HepG2 (cell line): Measurements from ENCODE around the gene ZNRF3. TPM values are rescaled to one million over a fixed set of nuclear protein-coding genes. Genes with fewer than 3 reads are reported as not detected.

Experiments used
- ELF3 ChIP-seq: IDR thresholded peaks from 2 replicates; pipeline ENCODE4 v1.6.1; 2016; ENCODE audit warnings: missing genetic modification reagents, missing compliant biosample characterization
- IRF2 ChIP-seq: IDR thresholded peaks from 2 replicates; pipeline ENCODE4 v1.6.1; 2018; ENCODE audit warnings: missing genetic modification reagents, missing compliant biosample characterization
- IRX3 ChIP-seq: sonication (generic); formaldehyde crosslinking; IDR thresholded peaks from 2 replicates; pipeline ENCODE4 v1.8.1; 2023; ENCODE audit warnings: mild to moderate bottlenecking, low read depth, missing genetic modification reagents, borderline replicate concordance
- JUN ChIP-seq: sonication (generic); formaldehyde crosslinking; IDR thresholded peaks from 2 replicates; pipeline ENCODE4 v1.4.0; 2020; ENCODE audit warnings: mild to moderate bottlenecking, missing genetic modification reagents
- JUND ChIP-seq: sonication (generic); formaldehyde crosslinking; IDR thresholded peaks from 2 replicates; pipeline ENCODE4 v1.8.0; 2022; ENCODE audit warnings: mild to moderate bottlenecking, missing genetic modification reagents
- KMT2A ChIP-seq: sonication (generic); formaldehyde crosslinking; IDR thresholded peaks from 2 replicates; pipeline ENCODE4 v1.4.0; 2020; ENCODE audit warnings: missing genetic modification reagents
- MXI1 ChIP-seq: IDR thresholded peaks from 3 replicates; pipeline ENCODE4 v1.6.1; 2012; ENCODE audit warnings: low read depth, low read length, inconsistent platforms, borderline replicate concordance
- NCOA5 ChIP-seq: sonication (generic); formaldehyde crosslinking; IDR thresholded peaks from 2 replicates; pipeline ENCODE4 v1.4.0; 2020; ENCODE audit warnings: missing genetic modification reagents
- NRL ChIP-seq: sonication (generic); formaldehyde crosslinking; IDR thresholded peaks from 2 replicates; pipeline ENCODE4 v1.5.0; 2020; ENCODE audit warnings: missing genetic modification reagents, mild to moderate bottlenecking, moderate library complexity, borderline replicate concordance
- PAXIP1 ChIP-seq: sonication (generic); formaldehyde crosslinking; conservative IDR thresholded peaks from 2 replicates; pipeline ENCODE4 v1.4.0; 2020; ENCODE audit warnings: mild to moderate bottlenecking, missing genetic modification reagents, moderate library complexity
- RARA ChIP-seq: IDR thresholded peaks from 2 replicates; pipeline ENCODE4 v1.6.1; 2016; ENCODE audit warnings: missing genetic modification reagents, missing compliant biosample characterization
- TBX2 ChIP-seq: sonication (generic); formaldehyde crosslinking; IDR thresholded peaks from 2 replicates; pipeline ENCODE4 v1.5.0; 2020; ENCODE audit warnings: missing genetic modification reagents, mild to moderate bottlenecking, borderline replicate concordance
- TRAFD1 ChIP-seq: sonication (generic); formaldehyde crosslinking; IDR thresholded peaks from 2 replicates; pipeline ENCODE4 v1.5.1; 2020; ENCODE audit warnings: missing genetic modification reagents, mild to moderate bottlenecking, borderline replicate concordance
- ZNF30 ChIP-seq: sonication (generic); formaldehyde crosslinking; IDR thresholded peaks from 2 replicates; pipeline ENCODE4 v1.5.0; 2020; ENCODE audit warnings: mild to moderate bottlenecking, missing genetic modification reagents
- ZNF589 ChIP-seq: sonication (generic); formaldehyde crosslinking; conservative IDR thresholded peaks from 2 replicates; pipeline ENCODE4 v1.8.0; 2022; ENCODE audit warnings: mild to moderate bottlenecking, moderate library complexity, missing genetic modification reagents
- polyA plus RNA-seq, 8 experiments: library from polyadenylated mRNA; depleted of rRNA in 3 of 8; stranded (reverse) in 7 of 8; unstranded in 1 of 8; fragments of >200 nt; fragmentation: Illumina TruSeq in 4 of 8; extraction: Trizol in 4 of 8; gene quantifications; 2 replicates each; pipeline versions ENCODE4 v1.2.1 to v1.2.3, GENCODE V29; 2011 to 2016; ENCODE audit warnings: low read depth in 4 of 8, missing spikeins in 1 of 8, mixed read lengths in 1 of 8; ENCODE audit not compliant: insufficient read depth in 1 of 8
- total RNA-seq, 5 experiments: library from RNA; depleted of rRNA; stranded (reverse); fragments of >200 nt; fragmentation: Illumina TruSeq; extraction: Trizol; gene quantifications; 2 replicates each; pipeline ENCODE4 v1.2.3, GENCODE V29; 2016; ENCODE audit warnings: low read depth in 1 of 5
- TF ChIP-seq, protein P1 (sequence below): sonication (generic); formaldehyde crosslinking; IDR thresholded peaks from one replicate; pipeline ENCODE4 v1.5.1; 2020; ENCODE audit warnings: mild to moderate bottlenecking, missing genetic modification reagents; ENCODE audit errors: not compliant biosample characterization

Gene ZNRF3
- total and polyA plus RNA-seq, 2 of the 13 experiments (the other 11 are each of a cell fraction or from before 2014, with no cell fraction given), result 20.3 to 36.7 TPM

GRCh38 chr22:28931844-28932567 lies 48.6 kb downstream of the ZNRF3 start (continued):
- no peak for TF ChIP-seq TRAFD1 (CRISPR knock-in tag)
- peak; percentile 50 for TF ChIP-seq IRF2 (CRISPR knock-in tag)
- TF ChIP-seq NRL (CRISPR knock-in tag), result no peak
- peak; percentile 55 for TF ChIP-seq ELF3
- TF ChIP-seq ZNF30 (CRISPR knock-in tag), result no peak
- TF ChIP-seq, protein P1, sequence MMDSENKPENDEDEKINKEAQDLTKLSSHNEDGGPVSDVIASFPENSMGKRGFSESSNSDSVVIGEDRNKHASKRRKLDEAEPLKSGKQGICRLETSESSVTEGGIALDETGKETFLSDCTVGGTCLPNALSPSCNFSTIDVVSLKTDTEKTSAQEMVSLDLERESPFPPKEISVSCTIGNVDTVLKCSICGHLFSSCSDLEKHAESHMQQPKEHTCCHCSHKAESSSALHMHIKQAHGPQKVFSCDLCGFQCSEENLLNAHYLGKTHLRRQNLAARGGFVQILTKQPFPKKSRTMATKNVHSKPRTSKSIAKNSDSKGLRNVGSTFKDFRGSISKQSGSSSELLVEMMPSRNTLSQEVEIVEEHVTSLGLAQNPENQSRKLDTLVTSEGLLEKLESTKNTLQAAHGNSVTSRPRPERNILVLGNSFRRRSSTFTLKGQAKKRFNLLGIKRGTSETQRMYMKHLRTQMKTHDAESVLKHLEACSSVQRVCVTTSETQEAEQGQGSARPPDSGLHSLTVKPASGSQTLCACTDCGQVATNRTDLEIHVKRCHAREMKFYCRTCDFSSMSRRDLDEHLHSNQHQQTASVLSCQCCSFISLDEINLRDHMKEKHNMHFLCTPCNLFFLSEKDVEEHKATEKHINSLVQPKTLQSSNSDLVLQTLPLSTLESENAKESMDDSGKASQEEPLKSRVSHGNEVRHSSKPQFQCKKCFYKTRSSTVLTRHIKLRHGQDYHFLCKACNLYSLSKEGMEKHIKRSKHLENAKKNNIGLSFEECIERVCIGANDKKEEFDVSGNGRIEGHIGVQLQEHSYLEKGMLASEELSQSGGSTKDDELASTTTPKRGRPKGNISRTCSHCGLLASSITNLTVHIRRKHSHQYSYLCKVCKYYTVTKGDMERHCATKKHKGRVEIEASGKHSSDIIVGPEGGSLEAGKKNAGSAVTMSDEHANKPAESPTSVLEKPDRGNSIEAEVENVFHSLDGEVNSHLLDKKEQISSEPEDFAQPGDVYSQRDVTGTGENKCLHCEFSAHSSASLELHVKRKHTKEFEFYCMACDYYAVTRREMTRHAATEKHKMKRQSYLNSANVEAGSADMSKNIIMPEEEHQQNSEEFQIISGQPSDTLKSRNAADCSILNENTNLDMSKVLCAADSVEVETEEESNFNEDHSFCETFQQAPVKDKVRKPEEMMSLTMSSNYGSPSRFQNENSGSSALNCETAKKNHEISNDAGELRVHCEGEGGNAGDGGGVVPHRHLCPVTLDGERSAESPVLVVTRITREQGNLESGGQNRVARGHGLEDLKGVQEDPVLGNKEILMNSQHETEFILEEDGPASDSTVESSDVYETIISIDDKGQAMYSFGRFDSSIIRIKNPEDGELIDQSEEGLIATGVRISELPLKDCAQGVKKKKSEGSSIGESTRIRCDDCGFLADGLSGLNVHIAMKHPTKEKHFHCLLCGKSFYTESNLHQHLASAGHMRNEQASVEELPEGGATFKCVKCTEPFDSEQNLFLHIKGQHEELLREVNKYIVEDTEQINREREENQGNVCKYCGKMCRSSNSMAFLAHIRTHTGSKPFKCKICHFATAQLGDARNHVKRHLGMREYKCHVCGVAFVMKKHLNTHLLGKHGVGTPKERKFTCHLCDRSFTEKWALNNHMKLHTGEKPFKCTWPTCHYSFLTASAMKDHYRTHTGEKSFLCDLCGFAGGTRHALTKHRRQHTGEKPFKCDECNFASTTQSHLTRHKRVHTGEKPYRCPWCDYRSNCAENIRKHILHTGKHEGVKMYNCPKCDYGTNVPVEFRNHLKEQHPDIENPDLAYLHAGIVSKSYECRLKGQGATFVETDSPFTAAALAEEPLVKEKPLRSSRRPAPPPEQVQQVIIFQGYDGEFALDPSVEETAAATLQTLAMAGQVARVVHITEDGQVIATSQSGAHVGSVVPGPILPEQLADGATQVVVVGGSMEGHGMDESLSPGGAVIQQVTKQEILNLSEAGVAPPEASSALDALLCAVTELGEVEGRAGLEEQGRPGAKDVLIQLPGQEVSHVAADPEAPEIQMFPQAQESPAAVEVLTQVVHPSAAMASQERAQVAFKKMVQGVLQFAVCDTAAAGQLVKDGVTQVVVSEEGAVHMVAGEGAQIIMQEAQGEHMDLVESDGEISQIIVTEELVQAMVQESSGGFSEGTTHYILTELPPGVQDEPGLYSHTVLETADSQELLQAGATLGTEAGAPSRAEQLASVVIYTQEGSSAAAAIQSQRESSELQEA (CRISPR knock-in tag), result no peak
- TF ChIP-seq IRX3 (CRISPR knock-in tag), result no peak
- peak; percentile 78 for TF ChIP-seq PAXIP1 (CRISPR knock-in tag)
- no peak; the same call in 2 of the 3 replicates for TF ChIP-seq MXI1
- TF ChIP-seq JUND (CRISPR knock-in tag), result no peak
- TF ChIP-seq NCOA5 (CRISPR knock-in tag), result no peak
- TF ChIP-seq KMT2A (CRISPR knock-in tag), result 0 out of 2 replicates have a peak, but pooled peaks have one; percentile 34
- no peak for TF ChIP-seq ZNF589 (CRISPR knock-in tag)
- TF ChIP-seq TBX2 (CRISPR knock-in tag), result peak; percentile 39; the same call in 1 of the 2 replicates
- peak; percentile 50; the same call in 1 of the 2 replicates for TF ChIP-seq RARA (CRISPR knock-in tag)
- TF ChIP-seq JUN (CRISPR knock-in tag), result no peak
